Smooth muscle cell of the umbilical artery (primary cell): Measurements from ENCODE around the gene GPR161. TPM values are rescaled to one million over a fixed set of nuclear protein-coding genes. Genes with fewer than 3 reads are reported as not detected.

Experiments
- total RNA-seq: library from RNA; depleted of rRNA; stranded (reverse); fragments of >200 nt; gene quantifications from 2 replicates; pipeline ENCODE4 v1.2.3, GENCODE V29; 2014

GPR161 gene, protein sequence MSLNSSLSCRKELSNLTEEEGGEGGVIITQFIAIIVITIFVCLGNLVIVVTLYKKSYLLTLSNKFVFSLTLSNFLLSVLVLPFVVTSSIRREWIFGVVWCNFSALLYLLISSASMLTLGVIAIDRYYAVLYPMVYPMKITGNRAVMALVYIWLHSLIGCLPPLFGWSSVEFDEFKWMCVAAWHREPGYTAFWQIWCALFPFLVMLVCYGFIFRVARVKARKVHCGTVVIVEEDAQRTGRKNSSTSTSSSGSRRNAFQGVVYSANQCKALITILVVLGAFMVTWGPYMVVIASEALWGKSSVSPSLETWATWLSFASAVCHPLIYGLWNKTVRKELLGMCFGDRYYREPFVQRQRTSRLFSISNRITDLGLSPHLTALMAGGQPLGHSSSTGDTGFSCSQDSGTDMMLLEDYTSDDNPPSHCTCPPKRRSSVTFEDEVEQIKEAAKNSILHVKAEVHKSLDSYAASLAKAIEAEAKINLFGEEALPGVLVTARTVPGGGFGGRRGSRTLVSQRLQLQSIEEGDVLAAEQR
- total RNA-seq = 17.5 and 29.0 TPM in 2 replicates

DNA sequence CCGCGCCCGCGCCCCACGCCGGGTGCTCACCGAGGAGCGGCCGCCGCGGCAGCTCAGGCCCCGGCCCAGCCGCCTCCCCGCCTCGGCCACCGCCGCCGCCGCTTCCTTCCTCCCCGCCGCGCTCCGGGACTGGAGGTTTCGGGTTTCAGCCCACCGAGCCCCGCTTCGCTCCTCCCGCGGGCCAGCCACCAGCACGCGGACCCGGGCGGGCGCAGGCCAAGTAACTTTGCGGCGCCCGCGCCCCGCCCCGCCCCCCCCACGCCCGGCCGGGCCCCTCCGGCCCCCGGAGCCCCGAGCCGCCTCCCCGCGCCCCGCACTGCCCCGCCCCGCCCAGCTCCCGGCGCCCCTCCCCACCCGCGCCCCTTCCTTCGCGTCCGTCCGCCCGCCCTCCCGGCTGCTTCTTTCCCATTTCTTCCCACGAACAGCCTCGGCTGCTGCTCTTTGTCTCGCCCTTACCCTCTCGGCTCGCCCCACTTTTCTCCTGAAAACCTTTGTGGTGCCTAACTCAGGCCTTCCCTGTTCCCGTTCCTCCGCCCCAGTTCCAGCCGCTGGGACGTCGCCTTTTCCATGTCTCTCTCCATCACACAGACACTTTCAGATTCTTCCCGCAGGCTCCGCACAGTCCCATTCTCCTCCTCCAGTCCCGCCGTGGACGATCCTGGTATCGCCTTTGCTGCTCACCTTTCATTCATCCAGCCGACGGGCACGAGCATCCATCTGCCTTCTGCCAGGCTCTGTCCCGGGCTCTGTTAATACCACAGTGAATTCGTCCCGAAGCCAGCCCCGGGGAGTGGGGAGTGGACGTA is at the start of gene GPR161:
Gene GPR161, minus strand, starts transcription at position 222 of the 806 bp plus-strand sequence. CDS start 32,080 bp downstream, outside the sequence.

DNA sequence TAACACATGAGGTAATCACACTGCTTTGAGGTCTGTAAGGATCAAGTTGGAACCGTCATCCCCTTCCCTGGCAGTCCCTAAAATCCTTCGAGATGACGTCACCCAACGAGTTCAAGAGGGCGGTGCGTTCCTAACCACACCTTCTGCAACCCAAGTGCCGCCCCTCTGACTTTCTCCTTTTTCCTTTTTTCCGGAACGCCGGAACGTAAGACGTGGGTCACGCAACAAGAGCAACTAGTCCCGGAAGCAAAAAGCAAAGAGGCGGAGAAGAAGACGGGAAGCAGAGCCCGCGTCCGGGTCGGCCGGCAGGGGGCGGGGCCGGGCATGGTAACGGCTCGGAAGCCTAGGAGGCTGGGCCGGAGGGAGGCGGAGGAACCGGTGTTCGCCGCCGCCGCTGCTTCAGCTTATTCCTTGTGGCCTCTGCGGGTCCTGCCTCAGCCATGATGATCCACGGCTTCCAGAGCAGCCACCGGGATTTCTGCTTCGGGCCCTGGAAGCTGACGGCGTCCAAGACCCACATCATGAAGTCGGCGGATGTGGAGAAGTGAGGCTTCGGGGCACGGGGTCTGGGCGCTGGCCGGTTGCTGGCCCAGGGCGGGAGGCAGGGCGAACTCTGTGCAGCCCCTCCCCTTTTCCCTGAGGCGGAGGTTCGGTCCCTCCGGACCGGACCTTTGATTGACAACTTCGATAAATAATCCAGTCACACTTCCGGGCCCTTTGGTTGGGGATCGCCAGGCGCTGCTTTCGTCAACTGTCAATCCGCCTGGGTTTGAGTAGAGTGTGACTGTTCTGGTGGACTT is 42.1 kb upstream of the GPR161 start, which contains the start of gene TIPRL:
Gene TIPRL, plus strand, starts transcription at position 325 of the 800 bp plus-strand sequence. Its CDS starts 116 bp downstream, at position 441.

Other genes starting within 250 kb of the GPR161 start
- gene ADCY10, start 222.8 kb downstream of the GPR161 start, total RNA-seq = 0.05 and 0.30 TPM in 2 replicates
- gene DCAF6, start 200.2 kb downstream of the GPR161 start, total RNA-seq = 40.1 and 66.5 TPM in 2 replicates
- gene MPC2, start 199.9 kb downstream of the GPR161 start, total RNA-seq = 14.3 and 15.4 TPM in 2 replicates
- gene TIPRL, start 42.0 kb upstream of the GPR161 start, total RNA-seq = 36.4 and 43.7 TPM in 2 replicates
- 39.5 and 40.6 TPM in 2 replicates for gene SFT2D2, start 89.1 kb upstream of the GPR161 start, total RNA-seq
- gene TBX19, start 143.9 kb upstream of the GPR161 start, total RNA-seq = 0.60 and 0.89 TPM in 2 replicates